AG09309 (cell line): ENCODE results near the gene STAC2.
"Not testable (repeated sequence)": the region's sequence is repeated elsewhere in the genome, so short reads cannot be mapped to it uniquely, and the experiment has no call there.

Experiments used
- DNase-seq: peaks from one replicate; pipeline ENCODE4 v3.0.0-alpha.2; 2010; ENCODE audit warnings: low read depth
- H3K4me3 ChIP-seq: 2 replicates; pipeline ENCODE4 v1.5.1; 2011; ENCODE audit warnings: mild to moderate bottlenecking, low read depth, low read length, moderate library complexity; ENCODE audit not compliant: control insufficient read depth
- CTCF ChIP-seq: IDR thresholded peaks from 2 replicates; pipeline ENCODE4 v1.5.1; 2011; ENCODE audit warnings: mild to moderate bottlenecking, low read depth, low read length, inconsistent platforms; ENCODE audit not compliant: insufficient read depth, control insufficient read depth; ENCODE audit errors: missing control alignments

STAC2 gene

DNA sequence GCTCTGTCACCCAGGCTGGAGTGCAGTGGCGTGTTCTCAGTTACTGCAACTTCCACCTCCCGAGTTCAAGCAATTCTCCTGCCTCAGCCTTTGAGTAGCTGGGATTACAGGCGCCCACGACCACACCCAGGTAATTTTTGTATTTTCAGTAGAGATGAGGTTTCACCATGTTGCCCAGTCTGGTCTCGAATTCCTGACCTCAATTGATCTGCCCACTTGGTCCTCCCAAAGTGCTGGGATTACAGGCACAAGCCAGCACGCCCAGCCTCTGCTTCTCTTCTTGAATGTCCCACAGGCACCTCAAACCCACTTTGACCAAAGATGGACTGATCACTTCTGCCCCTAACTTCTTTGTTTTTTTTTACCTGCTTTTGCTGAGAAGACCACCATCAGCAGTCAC, 55.2 kb downstream of the STAC2 start:
- H3K4me3 ChIP-seq = no peak overlapping the region
- no peak for DNase-seq
- TF ChIP-seq CTCF = no peak

GRCh38 chr17:39170109-39170508, 55.6 kb downstream of the STAC2 start:
- H3K4me3 ChIP-seq = no peak overlapping the region
- DNase-seq = no peak
- TF ChIP-seq CTCF = no peak

- no peak for TF ChIP-seq CTCF
- H3K4me3 ChIP-seq = no peak overlapping the region
- no peak for DNase-seq
Measured at GRCh38 chr17:39169518-39169917, 56.2 kb downstream of the STAC2 start.

- no peak overlapping the region for H3K4me3 ChIP-seq
- DNase-seq = no peak
- no peak for TF ChIP-seq CTCF
Measured at GRCh38 chr17:39169101-39169500, 56.6 kb downstream of the STAC2 start.

- not testable (repeated sequence) for H3K4me3 ChIP-seq, DNase-seq
Measured at GRCh38 chr17:39168503-39168902, 57.2 kb downstream of the STAC2 start.

- no peak for DNase-seq
- no peak for TF ChIP-seq CTCF
- H3K4me3 ChIP-seq = no peak overlapping the region
Measured at GRCh38 chr17:39167476-39167875, 58.3 kb downstream of the STAC2 start.

GRCh38 chr17:39166437-39167335, 59.1 kb downstream of the STAC2 start:
- no peak overlapping the region for H3K4me3 ChIP-seq
- no peak for TF ChIP-seq CTCF
- no peak for DNase-seq
